ENCODE data around the gene KCTD10.

DNA sequence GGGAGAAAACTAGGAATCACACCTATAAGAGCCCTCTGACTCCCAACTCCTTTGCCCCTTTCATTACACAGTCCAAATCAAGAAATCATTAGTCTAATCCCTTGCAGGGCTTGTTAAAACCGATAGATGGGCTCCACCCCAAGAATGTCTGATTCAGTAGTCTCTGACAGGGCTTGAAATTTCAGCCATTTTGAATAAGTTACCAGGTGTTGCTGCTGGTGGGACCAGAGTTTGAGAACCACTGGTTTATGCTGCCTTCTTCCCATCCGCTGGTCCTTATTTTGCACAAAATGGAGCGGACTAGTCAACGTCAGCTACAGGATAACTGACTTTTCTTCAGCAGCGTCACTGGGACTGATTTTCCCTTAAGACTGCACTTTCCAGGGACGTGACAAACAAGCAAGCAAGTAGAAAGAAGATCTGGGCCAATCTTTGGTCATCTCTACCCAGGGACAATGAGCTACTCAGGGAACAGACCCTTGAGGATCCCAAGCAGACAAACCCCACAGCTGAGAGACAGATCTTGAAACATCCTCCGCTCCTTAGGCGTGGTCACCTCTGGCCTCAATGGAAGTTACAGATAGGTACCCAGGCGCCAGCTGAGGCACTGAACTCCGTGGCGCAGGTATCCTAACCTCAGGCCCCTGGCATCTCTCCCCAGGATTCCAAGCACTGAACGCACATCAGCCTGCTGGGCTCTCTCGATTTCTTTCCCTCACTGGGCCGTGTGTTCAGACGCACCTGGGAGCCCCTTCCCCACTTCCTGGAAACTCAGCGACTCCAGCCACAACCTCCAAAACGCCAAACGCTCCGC lies 900 bp downstream of the KCTD10 start:
- TF ChIP-seq REST (IDR thresholded peaks at IDR 0.05; ENCODE audit: insufficient read depth in 1 of 2, low read depth in 2 of 2, low read length in 2 of 2), result no peak
- TF ChIP-seq POLR2AphosphoS5 (IDR thresholded peaks at IDR 0.05; ENCODE audit: low read depth, low read length), result no peak
- TF ChIP-seq TAF1 (IDR thresholded peaks at IDR 0.05; ENCODE audit: borderline replicate concordance, insufficient read depth, low read length), result no peak

All from PFSK-1 (cell line).